Left renal cortex interstitium (tissue), 4 donors: Measurements from ENCODE around the gene DHFR2. TPM values are rescaled to one million over a fixed set of nuclear protein-coding genes. Genes with fewer than 3 reads are reported as not detected.
"Not testable (repeated sequence)": the region's sequence is repeated elsewhere in the genome, so short reads cannot be mapped to it uniquely, and the experiment has no call there.

Source experiments
- DNase-seq, 4 donors: peaks; one replicate each; pipeline ENCODE4 v3.0.0-alpha.2; 2013; ENCODE audit warnings: low read depth in 4 of 4, low spot score in 2 of 4, missing footprints in 1 of 4
- polyA plus RNA-seq, 4 donors: library from polyadenylated mRNA; unstranded; fragments of 120-200 nt; gene quantifications; one replicate each; pipeline ENCODE4 v1.2.1, GENCODE V29; 2013; ENCODE audit not compliant: insufficient read length in 4 of 4

The DHFR2 gene
- polyA plus RNA-seq, 4 donors = 10.5 to 12.5 (median 11.3) TPM

DNA sequence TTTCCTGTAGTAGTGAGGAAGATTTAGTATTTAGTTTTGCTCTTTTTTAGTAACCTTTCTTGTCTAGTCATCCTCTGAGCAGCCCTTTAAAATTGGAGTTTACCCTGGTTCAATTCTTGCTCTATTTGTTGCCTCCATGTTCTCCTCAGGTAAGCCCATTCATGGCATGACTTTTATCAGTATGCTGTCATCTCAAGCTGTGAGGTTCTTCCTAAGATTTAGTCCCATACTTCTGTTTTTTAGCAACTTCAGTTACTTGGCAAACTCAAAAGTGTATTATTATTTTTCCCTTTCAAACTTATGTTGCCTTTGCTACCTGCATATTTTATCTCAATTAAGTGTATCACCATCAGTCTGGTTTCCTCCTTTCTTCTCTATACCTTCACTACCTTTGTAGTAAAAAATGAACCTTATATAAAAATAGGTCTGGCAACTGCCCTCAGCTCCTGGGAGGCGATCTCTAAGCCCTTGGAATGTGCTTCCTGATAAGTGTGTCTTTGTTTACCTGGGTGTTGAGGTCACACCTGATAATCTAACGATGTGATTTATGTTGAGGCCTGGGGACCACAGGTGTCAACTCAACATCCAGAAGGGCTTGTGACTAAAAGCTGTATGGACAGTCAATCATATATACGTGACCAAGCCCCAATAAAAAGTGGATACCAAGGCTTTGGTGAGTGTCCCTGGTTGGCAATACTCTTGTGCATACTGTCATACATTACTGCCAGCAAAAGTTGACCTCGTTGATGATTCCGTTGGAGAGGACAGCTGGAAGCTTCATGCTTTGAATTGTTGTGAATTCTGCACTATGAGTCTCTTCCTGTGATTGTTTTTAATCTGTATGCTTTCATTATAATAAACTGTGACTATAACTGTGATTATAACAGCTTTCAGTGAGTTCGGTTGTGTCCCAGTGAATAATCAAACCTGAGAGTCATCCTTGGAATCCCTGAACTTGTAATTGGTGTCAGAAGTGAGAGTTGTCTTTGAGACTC, 4.1 kb upstream of the DHFR2 start:
- DNase-seq = no peak

GRCh38 chr3:94065819-94066480, 3.2 kb upstream of the DHFR2 start:
- no peak for DNase-seq

- DNase-seq = no peak
These were observed 2.4 kb upstream of the DHFR2 start for GRCh38 chr3:94065122-94065521.

DNA sequence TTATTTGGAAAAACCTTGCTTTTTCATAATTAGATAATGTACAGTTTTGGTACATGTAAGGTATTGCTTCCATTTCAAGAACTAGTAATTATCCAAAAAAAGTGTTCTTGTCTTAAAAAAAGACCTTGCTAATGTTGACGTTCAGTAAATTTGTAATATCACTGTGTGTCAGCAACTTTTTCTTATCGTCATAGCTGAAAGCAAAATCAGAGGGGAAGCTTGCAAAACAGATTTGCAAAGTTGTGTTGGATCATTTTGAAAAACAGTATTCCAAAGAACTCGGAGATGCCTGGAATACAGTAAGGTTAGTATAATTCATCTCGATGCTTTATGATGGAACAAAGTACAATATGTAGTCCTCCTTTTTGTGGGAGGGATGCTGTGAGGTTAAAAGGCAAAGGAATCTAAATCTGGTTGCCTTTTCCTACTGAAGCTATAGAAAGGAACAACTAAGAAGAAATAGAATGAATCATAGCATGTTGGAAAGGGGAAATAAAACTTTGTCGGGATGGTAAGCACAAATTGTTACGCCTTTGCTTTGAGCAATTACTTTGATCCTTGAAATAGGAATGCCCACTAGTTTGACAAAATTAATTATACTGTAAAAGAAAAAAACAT, 1.6 kb upstream of the DHFR2 start:
- DNase-seq = no peak

DNA sequence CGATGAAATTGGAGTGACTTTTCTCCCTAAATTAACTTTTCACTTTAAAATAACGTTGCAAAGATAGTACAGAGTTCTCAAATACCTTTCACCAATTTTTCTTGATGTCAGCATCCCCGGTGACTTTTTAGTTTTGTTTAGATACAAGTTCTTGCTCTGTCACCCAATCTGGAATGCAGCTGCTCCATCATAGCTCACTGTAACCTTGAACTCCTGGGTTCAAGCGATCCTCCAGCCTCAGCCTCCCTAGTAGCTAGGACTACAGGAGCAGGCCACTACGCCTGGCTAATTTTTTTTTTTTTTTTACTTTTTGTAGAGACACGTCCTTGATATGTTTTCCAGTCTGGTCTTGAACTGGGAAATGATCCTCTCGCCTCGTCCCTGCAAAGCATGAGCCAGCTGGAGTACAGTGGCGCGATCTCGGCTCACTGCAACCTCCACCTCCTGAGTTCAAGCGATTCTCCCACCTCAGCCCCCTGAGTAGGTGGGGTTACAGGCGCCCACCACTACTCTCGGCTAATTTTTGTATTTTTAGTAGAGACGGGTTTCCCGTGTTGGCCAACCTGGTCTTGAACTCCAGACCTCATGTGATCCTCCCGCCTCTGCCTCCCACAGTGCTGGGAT, 892 bp upstream of the DHFR2 start:
- no peak for DNase-seq

DNA sequence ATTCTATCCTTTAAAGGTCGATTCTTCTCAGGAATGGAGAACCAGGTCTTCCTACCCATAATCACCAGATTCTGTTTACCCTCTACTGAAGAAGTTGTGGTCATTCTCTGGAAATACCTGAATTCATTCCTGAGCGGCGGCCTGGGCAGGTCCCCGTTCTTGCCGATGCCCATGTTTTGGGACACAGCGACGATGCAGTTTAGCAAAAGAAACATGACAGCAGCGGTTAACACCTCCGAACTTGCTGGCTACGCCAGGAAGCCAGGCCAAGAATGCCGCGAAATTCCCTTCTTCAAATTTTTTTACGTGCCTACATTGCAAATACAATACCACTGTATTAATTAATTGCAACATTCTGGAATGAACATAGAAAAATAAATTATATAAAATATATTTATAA, 1.4 kb downstream of the DHFR2 start:
- DNase-seq = no peak

DNA sequence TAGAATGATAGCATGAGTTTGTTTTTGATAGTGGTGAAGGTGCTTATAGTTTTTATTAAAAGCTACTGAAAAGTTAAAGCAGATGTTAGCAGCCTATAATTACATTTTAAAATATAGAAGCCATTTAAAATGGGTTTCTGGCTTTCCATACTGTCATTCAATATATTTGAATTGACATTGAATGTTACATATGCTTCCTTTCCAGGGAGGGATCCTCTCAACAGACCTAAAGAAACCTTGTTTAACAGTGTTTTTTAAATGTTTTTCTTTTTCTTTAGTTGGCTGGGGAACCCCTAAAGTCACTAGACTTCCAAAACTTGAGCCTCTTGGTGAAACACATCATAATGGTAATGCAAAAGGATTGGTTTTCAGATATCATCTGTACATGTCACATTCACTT, 12.2 kb downstream of the DHFR2 start:
- DNase-seq = no peak

- no peak for DNase-seq
These were observed 13.4 kb downstream of the DHFR2 start for GRCh38 chr3:94049267-94049666.

- DNase-seq = no peak
These were observed 16.2 kb downstream of the DHFR2 start for GRCh38 chr3:94046533-94046932.

DNA sequence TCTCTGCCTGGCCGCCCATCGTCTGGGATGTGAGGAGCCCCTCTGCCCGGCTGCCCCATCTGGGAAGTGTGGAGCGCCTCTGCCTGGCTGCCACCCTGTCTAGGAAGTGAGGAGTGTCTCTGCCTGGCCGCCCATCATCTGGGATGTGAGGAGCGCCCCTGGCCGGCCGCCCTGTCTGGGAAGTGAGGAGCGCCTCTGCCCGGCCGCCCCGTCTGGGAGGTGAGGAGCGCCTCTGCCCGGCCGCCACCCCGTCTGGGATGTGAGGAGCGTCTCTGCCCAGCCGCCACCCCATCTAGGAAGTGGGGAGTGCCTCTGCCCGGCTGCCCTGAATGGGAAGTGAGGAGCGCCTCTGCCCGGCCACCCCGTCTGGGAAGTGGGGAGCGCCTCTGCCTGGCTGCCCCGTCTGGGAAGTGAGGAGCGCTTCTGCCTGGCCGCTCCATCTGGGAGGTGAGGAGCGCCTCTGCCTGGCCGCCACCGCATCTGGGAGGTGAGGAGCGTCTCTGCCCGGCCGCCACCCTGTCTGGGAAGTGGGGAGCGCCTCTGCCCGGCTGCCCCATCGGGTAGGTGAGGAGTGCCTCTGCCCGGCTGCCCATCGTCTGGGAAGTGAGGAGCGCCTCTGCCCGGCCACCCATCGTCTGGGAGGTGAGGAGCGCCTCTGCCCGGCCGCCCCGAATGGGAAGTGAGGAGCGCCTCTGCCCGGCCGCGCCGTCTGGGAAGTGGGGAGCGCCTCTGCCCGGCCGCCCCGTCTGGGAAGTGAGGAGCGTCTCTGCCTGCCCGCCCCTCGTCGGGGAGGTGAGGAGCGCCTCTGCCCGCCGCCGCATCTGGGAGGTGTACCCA, 18.4 kb downstream of the DHFR2 start:
- not testable (repeated sequence) for DNase-seq

GRCh38 chr3:94043285-94043684, 19.4 kb downstream of the DHFR2 start:
- DNase-seq = no peak

DNA sequence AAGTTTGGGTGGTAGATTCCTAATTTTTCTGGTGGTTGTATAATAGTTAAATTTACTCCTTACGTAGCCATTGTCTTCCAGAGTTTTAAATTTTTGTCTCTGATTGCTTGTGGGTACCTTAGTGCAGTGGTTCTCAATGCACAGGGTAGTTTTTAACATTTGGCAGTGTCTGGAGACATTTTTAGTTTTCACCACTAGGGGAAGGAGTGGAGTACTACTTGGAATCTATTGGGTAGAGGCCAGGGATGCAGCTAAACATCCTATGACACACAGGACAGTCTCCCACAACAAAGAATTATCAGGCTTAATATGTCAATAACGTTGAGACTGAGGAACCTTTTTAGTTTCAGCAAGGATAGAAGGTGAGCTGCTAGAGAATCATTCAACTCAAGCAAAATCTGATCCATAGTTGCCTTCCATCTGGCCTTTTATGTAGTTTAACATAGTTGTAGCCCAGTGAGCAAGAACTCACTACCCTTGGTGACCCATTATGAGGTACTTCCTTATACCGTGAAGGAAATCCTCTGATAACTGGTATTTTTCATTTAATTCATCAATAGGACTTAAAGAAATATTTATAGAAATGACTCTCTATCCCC, 25.7 kb downstream of the DHFR2 start:
- no peak for DNase-seq

- no peak for DNase-seq
These were observed 34.5 kb downstream of the DHFR2 start, which contains the start of gene STX19 for GRCh38 chr3:94028093-94028837. Gene STX19, minus strand, starts transcription at chr3:94028597. Its CDS starts 13,328 bp downstream, at chr3:94015269.

DNA sequence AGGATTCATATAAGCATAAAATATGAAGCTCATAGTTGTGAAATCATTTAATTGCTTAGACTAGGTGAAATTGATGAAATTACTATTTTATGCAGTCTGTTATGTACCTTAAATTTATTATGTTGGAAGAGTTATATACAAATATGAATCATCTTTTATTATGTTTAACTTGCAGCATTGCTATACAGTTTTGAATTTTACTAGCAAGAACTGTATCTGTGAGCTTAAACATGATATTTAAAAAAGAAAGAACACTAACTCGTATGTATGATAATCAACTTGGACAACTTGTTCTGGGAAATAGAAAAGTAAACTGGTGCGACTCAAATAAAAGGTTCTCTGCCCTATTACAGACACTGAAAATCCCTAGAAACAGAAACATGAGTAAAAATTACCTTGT, 36.1 kb downstream of the DHFR2 start:
- DNase-seq = no peak

GRCh38 chr3:94024385-94024784, 38.3 kb downstream of the DHFR2 start:
- DNase-seq = no peak

DNA sequence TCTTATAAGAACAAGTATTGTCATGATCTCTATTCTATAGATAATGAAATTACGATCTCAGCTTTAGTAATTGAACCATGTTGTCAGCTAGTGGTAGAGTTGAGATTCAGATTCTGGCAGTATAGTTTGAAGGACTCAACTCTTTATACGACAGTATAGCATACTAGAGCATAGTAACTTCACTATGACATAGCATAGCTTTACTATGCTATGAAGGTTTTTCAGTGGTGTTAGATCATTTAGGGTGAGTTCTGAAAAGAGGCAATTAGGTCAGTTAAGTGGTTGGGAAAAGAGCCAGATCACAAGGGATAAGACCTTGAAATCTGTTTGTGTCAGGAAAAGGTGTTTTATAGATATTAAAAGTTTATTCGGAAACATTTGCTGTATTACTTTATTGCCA, 42.4 kb downstream of the DHFR2 start:
- no peak for DNase-seq

DNA sequence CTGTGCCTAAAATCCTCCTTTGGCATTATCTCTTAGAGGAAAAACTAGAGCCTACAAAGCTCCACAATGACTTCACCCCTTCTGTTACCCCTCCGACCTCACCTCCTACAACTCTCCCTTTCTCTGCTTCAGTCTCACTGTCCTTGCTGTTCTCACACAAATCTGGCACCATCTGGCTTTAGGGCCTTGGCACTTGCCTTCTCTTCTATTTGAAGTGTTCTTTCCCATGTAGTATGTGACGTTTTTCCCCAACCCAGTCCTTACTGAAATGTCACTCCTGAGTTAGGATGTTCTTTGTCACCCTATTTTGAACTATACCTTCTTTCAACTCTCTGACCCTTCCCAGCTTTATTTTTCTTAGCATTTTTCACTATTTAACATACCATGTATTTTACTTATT, 43.1 kb downstream of the DHFR2 start:
- DNase-seq = no peak

- DNase-seq = no peak
These were observed 47.7 kb downstream of the DHFR2 start for GRCh38 chr3:94015025-94015424.

GRCh38 chr3:94012185-94012584, 50.5 kb downstream of the DHFR2 start:
- no peak for DNase-seq
